ENCODE results near the gene AGR3.
"Not testable (repeated sequence)": the region's sequence is repeated elsewhere in the genome, so short reads cannot be mapped to it uniquely, and the experiment has no call there.

Gene AGR3

GRCh38 chr7:16891874-16892643, 10.3 kb upstream of the AGR3 start:
- in situ Hi-C loops (cut with HindIII; ENCODE audit: low sequenced_read_pairs): no loop called here

- in situ Hi-C loops (cut with HindIII; ENCODE audit: low sequenced_read_pairs): no loop called here
These were observed 9.6 kb upstream of the AGR3 start for GRCh38 chr7:16891338-16891737.

GRCh38 chr7:16889851-16890415, 8.2 kb upstream of the AGR3 start:
- in situ Hi-C loops (cut with HindIII; ENCODE audit: low sequenced_read_pairs): no loop called here

DNA sequence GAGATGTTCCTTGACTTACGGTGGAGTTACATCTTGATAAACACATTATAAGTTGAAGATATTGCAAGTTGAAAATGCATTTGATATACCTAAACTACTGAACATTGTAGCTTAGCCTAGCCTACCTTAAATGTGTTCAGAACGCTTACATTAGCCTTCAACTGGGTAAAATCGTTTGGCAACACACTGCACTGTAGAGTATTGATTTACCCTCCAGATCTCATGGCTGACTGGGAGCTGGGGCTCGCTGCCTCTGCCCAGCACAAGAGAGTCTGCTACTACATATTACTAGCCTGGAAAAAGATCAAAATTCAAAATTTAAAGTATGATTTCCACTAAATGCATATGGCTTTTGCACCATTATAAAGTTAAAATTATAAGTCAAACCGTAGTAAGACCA, 7.5 kb upstream of the AGR3 start:
- in situ Hi-C loops (cut with HindIII; ENCODE audit: low sequenced_read_pairs): no loop called here

- in situ Hi-C loops (cut with HindIII; ENCODE audit: low sequenced_read_pairs): no loop called here
These were observed 2.1 kb upstream of the AGR3 start for GRCh38 chr7:16883918-16884317.

- in situ Hi-C loops (cut with HindIII; ENCODE audit: low sequenced_read_pairs): no loop called here
These were observed 1.2 kb downstream of the AGR3 start for GRCh38 chr7:16880554-16880953.

- in situ Hi-C loops (cut with HindIII; ENCODE audit: low sequenced_read_pairs): no loop called here
These were observed 2.6 kb downstream of the AGR3 start for GRCh38 chr7:16879181-16879580.

DNA sequence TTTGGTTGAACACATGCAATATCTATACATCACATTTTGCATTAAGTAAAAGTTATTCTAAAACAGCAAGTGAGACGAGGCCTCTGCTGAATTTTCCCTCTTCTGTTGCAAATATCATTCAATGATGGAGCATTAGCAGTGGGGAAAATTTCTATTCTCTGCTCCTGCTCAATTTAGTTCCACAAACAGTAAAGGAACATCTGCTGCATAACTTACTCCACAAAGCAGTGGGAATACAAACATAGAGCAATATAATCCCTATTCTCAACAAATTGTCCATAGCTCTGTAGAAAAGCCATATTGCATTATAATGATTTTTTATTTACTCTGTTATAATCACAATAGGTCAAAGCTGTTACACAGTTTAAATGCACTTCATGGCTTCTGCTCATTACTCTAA, 5.9 kb downstream of the AGR3 start:
- in situ Hi-C loops (cut with HindIII; ENCODE audit: low sequenced_read_pairs): no loop called here

DNA sequence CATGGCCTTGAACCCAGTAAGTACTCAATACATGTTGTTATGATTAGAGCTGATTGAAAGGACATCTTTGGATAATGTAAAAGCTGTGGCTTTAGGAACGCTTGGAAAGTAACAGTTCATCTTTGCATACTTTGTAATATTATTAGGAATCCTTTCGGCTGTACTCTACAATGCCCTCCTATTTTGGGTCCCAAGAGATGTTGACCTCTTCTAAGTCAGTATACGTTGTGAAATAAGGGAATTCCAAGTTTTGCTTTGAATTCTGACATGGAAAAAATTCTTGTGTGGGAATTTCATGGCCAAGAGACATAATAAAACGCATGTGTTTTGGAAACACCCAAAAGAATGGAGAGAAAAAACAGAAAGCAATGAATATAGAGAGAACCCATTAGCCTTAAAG, 7.7 kb downstream of the AGR3 start:
- in situ Hi-C loops (cut with HindIII; ENCODE audit: low sequenced_read_pairs): no loop called here

GRCh38 chr7:16867328-16867727, 14.5 kb downstream of the AGR3 start:
- in situ Hi-C loops (cut with HindIII; ENCODE audit: low sequenced_read_pairs): no loop called here

DNA sequence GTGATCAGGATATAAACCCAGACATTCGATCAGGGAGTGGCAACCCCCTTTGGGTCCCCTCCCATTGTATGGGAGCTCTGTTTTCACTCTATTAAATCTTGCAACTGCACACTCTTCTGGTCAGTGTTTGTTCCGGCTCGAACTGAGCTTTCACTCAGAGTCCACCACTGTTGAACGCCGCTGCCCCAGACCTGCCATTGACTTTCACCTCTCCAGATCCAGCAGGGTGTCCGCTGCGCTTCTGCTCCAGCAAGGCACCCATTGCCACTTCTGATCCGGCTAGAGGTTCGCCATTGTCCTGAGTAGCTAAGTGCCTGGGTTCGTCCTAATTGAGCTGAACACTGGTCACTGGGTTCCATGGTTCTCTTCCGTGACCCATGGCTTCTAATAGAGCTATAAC, 28.6 kb downstream of the AGR3 start:
- in situ Hi-C loops (cut with HindIII; ENCODE audit: low sequenced_read_pairs): not testable (repeated sequence)

DNA sequence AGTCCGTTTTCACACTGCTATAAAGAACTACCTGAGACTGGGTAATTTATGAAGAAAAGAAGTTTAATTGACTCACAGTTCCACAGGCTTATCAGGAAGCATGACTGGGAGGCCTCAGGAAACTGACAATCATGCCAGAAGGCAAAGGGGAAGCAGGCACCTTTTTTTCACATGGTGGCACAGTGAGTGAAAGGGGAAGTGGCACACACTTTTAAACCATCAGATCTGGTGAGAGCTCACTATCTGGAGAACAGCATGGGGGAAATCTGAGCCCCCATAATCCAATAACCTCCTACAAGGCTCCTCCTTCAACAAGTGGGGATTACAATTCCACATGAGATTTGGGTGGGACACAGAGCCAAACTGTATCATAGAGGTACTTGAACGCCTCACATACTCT, 30.0 kb downstream of the AGR3 start:
- in situ Hi-C loops (cut with HindIII; ENCODE audit: low sequenced_read_pairs): no loop called here

GRCh38 chr7:16850614-16851466, 30.9 kb downstream of the AGR3 start:
- in situ Hi-C loops (cut with HindIII; ENCODE audit: low sequenced_read_pairs): no loop called here

GRCh38 chr7:16849296-16850148, 32.3 kb downstream of the AGR3 start:
- in situ Hi-C loops (cut with HindIII; ENCODE audit: low sequenced_read_pairs): no loop called here

DNA sequence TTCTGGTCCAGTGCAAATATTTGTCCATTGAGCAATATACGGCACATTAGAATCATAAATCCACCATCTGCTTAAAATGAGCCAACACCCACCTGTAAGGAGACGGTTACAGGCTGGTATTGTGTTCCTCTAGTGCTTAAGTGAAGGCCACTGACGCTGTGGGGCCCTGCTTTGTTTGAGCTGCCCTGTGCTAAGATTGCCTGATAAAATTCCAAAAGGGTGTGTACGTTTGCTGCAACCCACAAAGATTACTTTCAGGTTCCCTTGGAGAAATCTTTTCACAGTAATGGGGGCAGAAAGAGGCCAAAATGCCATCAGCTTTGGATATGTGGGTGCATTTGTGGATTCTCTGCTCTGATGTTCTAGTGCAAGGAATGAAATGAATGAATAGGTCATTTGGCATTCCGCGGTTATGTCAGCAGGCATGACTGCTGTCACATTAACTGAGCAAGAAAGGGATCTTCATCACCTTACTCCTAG, 34.4 kb downstream of the AGR3 start:
- in situ Hi-C loops (cut with HindIII; ENCODE audit: low sequenced_read_pairs): no loop called here

DNA sequence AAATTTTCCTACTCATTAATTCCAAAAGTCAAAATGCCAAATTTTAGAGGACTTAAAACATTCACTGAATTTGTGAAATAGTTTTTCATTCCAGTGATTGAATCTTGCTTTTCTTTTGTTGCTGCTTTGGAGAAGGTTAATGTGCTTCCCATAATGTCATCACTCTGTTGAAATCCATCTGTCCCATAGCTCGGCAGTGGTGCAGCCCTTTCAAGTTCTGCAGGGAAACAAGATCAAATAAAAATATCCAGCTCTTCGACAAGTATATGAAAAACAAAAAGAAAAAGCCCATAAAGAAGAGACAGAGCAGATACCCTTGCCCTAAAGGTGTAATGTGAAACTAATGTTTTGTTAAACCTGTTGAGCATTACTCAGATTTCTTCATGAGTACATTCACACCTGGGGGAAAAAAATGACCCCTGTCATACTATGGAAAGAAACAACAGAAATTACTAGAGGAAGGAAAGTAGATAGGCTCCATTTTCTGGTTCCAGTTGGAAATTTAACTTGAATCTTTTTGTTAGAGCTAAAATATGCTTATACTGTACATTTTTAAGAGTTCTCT, 35.1 kb downstream of the AGR3 start:
- in situ Hi-C loops (cut with HindIII; ENCODE audit: low sequenced_read_pairs): no loop called here

- in situ Hi-C loops (cut with HindIII; ENCODE audit: low sequenced_read_pairs): no loop called here
These were observed 36.0 kb downstream of the AGR3 start for GRCh38 chr7:16845746-16846145.

GRCh38 chr7:16841681-16842080, 40.1 kb downstream of the AGR3 start:
- in situ Hi-C loops (cut with HindIII; ENCODE audit: low sequenced_read_pairs): no loop called here

DNA sequence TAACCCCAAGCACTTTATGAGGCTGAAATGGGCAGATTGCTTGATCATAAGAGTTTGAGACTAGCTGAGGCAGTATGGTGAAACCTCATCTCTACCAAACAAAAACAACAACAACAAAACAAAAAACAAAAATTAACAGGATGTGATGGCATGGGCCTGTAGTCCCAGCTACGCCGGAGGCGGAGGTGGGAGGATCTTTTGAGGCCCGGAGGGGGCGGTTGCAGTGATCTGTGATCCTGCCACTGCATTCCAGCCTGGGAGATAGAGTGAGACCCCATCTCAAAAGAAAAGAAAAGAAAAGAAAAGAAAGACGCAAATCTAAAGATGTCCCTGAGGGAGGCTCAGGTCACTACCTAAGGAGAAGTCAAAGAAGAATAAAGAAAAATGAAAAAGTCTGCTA, 41.7 kb downstream of the AGR3 start:
- in situ Hi-C loops (cut with HindIII; ENCODE audit: low sequenced_read_pairs): no loop called here

- in situ Hi-C loops (cut with HindIII; ENCODE audit: low sequenced_read_pairs): no loop called here
These were observed 42.1 kb downstream of the AGR3 start for GRCh38 chr7:16839646-16840045.

DNA sequence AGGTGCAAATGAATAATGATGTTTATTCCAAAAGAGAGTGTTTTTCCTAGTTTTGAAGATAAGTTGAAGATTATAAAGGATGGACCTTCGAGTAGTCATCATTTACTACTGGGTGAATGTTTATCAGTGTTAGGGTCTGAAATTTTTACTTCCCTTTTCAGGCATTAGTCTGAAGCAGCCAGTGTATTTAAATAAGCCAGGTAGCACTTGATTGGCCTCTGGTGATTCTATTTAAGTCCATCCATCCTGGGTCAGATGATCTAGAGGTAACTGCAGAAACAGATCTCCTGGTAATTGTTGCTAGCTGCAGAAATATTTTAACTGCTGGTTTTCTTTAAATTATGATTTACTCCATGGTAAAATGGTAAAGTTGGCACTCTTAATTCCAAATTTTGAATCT, 42.9 kb downstream of the AGR3 start:
- in situ Hi-C loops (cut with HindIII; ENCODE audit: low sequenced_read_pairs): no loop called here

All from endothelial cell of hepatic sinusoid (primary cell).